Measurements from ENCODE around the gene PDGFA. TPM values are rescaled to one million over a fixed set of nuclear protein-coding genes. Genes with fewer than 3 reads are reported as not detected.

PDGFA gene
- total and polyA plus RNA-seq, 8 donors: 11.1 to 93.0 (median 41.8) TPM

- intact Hi-C loops (cut with DNase I; ENCODE audit: low total_unique reads): no loop called here
- DNase-seq: no peak
- H3K27ac ChIP-seq: no peak overlapping the region
- peaks cover 0 to 13% (median 3%) of the 10 kb centered on the region in 4 donors for H3K4me1 ChIP-seq
- no peaks in the 10 kb centered on the region for H3K36me3 ChIP-seq
- WGBS, 5 donors: 79 to 97% (median 94%) methylated on average over 12 of the region's 12 CpGs
- H3K9me3 ChIP-seq: no peaks in the 10 kb centered on the region
- H3K4me3 ChIP-seq: no peak overlapping the region
- peaks cover 0 to 7% (median 4%) of the 10 kb centered on the region in 3 donors for H3K27me3 ChIP-seq
- TF ChIP-seq CTCF (IDR thresholded peaks at IDR 0.05) (no peak), POLR2AphosphoS5 (IDR thresholded peaks at IDR 0.05) (no peak), POLR2A (IDR thresholded peaks at IDR 0.05) (no peak), EP300 (IDR thresholded peaks at IDR 0.05) (no peak)
Measured at GRCh38 chr7:557558-557881, 37.9 kb upstream of the PDGFA start.

- intact Hi-C loops (cut with DNase I; ENCODE audit: low total_unique reads): no loop called here
- H3K4me3 ChIP-seq: no peak overlapping the region
- peaks cover 0 to 13% (median 3%) of the 10 kb centered on the region in 4 donors for H3K4me1 ChIP-seq
- no peak for DNase-seq
- no peaks in the 10 kb centered on the region for H3K36me3 ChIP-seq
- H3K27ac ChIP-seq: no peak overlapping the region
- TF ChIP-seq CTCF (IDR thresholded peaks at IDR 0.05) (no peak), POLR2AphosphoS5 (IDR thresholded peaks at IDR 0.05) (no peak), EP300 (IDR thresholded peaks at IDR 0.05) (no peak), POLR2A (IDR thresholded peaks at IDR 0.05) (no peak)
- H3K27me3 ChIP-seq: peaks cover 0 to 10% (median 4%) of the 10 kb centered on the region in 3 donors
- H3K9me3 ChIP-seq: no peaks in the 10 kb centered on the region
- 91 to 94% (median 93%) methylated on average over 26 to 32 of the region's 32 CpGs for WGBS, 5 donors
Measured at GRCh38 chr7:556837-557557, 37.4 kb upstream of the PDGFA start.

DNA sequence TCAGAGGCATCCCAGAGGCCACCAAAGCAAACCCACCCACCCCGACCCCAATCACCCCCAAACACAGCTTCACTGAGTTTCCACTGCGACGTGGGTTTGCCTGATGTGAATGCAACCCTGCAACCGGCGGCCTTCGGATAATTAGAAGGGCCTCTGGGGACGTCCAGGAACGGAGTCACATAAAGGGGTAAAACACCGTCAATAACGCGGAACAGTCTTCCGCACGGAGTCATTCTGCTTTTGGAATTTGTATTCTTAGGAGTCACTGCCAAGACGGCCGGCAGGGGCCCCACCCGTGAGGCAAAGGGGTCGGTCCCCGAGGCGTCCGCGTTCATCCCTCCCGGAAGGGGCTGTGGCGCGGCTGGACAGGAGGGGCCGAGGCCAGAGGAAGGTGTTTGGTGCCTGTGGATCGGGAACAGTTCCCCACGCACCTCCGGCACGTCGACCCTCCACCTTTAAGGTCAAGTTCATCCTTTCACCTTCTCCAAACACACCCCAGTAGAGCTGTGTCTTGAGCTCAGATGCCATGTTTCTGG lies 36.7 kb upstream of the PDGFA start:
- H3K27ac ChIP-seq: no peak overlapping the region
- H3K36me3 ChIP-seq: no peaks in the 10 kb centered on the region
- WGBS, 5 donors: 80 to 91% (median 85%) methylated on average over 20 to 30 of the region's 30 CpGs
- H3K4me3 ChIP-seq: no peak overlapping the region
- no peaks in the 10 kb centered on the region for H3K9me3 ChIP-seq
- peaks cover 0 to 10% (median 4%) of the 10 kb centered on the region in 3 donors for H3K27me3 ChIP-seq
- TF ChIP-seq EP300 (IDR thresholded peaks at IDR 0.05) (no peak), POLR2A (IDR thresholded peaks at IDR 0.05) (no peak), POLR2AphosphoS5 (IDR thresholded peaks at IDR 0.05) (no peak), CTCF (IDR thresholded peaks at IDR 0.05) (no peak)
- DNase-seq: no peak
- intact Hi-C loops (cut with DNase I; ENCODE audit: low total_unique reads): no loop called here
- H3K4me1 ChIP-seq: peaks cover 0 to 13% (median 3%) of the 10 kb centered on the region in 4 donors

DNA sequence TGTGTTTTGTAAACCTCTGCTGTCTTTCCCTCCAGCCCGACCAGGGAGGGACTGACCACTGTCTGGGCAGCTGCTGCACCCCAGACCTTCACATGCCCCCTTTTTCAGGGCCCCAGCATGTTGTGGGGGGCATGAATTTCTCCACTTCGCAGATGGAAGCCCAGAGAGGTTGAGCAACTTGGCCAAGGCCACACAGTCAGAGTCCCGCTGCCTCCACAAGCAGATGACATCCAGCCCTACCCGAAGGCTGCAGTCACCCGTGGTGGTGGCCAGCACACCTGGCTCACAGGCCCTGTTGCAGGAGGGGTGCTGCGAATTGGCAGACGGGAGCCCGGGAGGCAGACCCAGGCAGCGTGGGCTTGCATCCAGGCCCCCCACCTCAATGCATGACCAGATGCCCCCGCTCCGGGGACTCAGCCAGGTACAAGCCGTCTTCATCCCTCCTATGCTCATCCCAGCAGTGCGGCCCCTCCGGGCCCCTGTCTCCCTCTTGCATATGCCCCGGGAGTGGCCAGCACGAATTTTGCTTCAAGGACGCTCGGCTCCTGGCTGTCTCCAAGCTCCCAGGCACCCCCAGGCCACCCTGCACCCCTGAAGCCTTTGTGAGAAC lies 36.0 kb upstream of the PDGFA start:
- TF ChIP-seq POLR2AphosphoS5 (IDR thresholded peaks at IDR 0.05) (no peak), POLR2A (IDR thresholded peaks at IDR 0.05) (no peak), CTCF (IDR thresholded peaks at IDR 0.05) (no peak), EP300 (IDR thresholded peaks at IDR 0.05) (no peak)
- Histone ChIP-seq H3K27me3 (peaks cover 0 to 10% (median 4%) of the 10 kb centered on the region in 3 donors), H3K4me1 (peaks cover 0 to 13% (median 3%) of the 10 kb centered on the region in 4 donors), H3K36me3 (peaks cover 0 to 4% (median 0%) of the 10 kb centered on the region in 4 donors), H3K9me3 (no peaks in the 10 kb centered on the region), H3K4me3 (no peak overlapping the region), H3K27ac (no peak overlapping the region)
- intact Hi-C loops (cut with DNase I; ENCODE audit: low total_unique reads): no loop called here
- no peak for DNase-seq
- 93 to 97% (median 95%) methylated on average over 16 to 18 of the region's 18 CpGs for WGBS, 5 donors
